NT2/D1 (cell line): ENCODE data around the gene TMEM183A.
"Not testable (repeated sequence)": the region's sequence is repeated elsewhere in the genome, so short reads cannot be mapped to it uniquely, and the experiment has no call there.

ENCODE experiments used
- DNase-seq: peaks from one replicate; pipeline ENCODE4 v3.0.0-alpha.2; 2011; ENCODE audit warnings: low read depth, low spot score
- H3K27me3 ChIP-seq: 2 replicates; pipeline ENCODE4 v1.6.0; 2011; ENCODE audit warnings: mild to moderate bottlenecking; ENCODE audit not compliant: insufficient read length, insufficient read depth
- H3K36me3 ChIP-seq: 2 replicates; pipeline ENCODE4 v1.6.1; 2011; ENCODE audit warnings: mild to moderate bottlenecking, low read length, mixed read lengths; ENCODE audit not compliant: insufficient read depth, insufficient read length
- H3K4me1 ChIP-seq: 2 replicates; pipeline ENCODE4 v1.5.1; 2011; ENCODE audit not compliant: insufficient read depth, insufficient read length
- H3K4me3 ChIP-seq: 2 replicates; pipeline ENCODE4 v1.5.1; 2011; ENCODE audit warnings: low read depth; ENCODE audit not compliant: insufficient read length
- H3K9ac ChIP-seq: 2 replicates; pipeline ENCODE4 v1.6.0; 2011; ENCODE audit warnings: low read depth; ENCODE audit not compliant: insufficient read length
- H3K9me3 ChIP-seq: 2 replicates; pipeline ENCODE4 v1.5.1; 2011; ENCODE audit warnings: mild to moderate bottlenecking, low read length; ENCODE audit not compliant: insufficient read depth
- SUZ12 ChIP-seq: IDR thresholded peaks from 2 replicates; pipeline ENCODE4 v1.6.1; 2011; ENCODE audit not compliant: insufficient read length, insufficient read depth; ENCODE audit errors: extremely low read depth
- YY1 ChIP-seq: IDR thresholded peaks from 2 replicates; pipeline ENCODE4 v1.6.1; 2011; ENCODE audit not compliant: insufficient read length, insufficient read depth
- ZNF274 ChIP-seq: IDR thresholded peaks from 2 replicates; pipeline ENCODE4 v1.6.1; 2011; ENCODE audit warnings: mild to moderate bottlenecking, low read depth, low read length

The TMEM183A gene

DNA sequence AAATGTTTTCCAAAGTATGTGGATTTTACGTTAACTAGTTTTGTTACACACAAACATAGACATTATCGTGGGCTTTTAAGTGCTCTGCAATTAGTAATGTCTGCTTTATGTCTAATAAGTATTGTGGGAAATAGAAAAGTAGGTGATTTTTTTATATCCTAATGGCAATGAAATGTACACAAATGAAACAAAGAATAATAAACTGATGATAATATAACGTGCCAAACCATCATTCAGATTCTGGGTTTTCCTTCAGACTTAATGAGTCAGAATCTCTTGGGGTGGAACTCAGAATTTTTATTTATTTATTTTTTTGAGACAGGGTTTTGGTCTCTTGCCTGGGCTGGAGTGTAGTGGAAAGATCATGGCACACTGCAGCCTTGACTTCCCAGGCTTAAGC, 2.0 kb downstream of the TMEM183A start:
- Histone ChIP-seq H3K4me1 (peaks cover 4% of the 10 kb centered on the region), H3K9ac (no peak overlapping the region), H3K27me3 (no peaks in the 10 kb centered on the region), H3K4me3 (no peak overlapping the region), H3K9me3 (no peaks in the 10 kb centered on the region), H3K36me3 (peaks cover 57% of the 10 kb centered on the region)
- DNase-seq: no peak
- no peak for TF ChIP-seq ZNF274

DNA sequence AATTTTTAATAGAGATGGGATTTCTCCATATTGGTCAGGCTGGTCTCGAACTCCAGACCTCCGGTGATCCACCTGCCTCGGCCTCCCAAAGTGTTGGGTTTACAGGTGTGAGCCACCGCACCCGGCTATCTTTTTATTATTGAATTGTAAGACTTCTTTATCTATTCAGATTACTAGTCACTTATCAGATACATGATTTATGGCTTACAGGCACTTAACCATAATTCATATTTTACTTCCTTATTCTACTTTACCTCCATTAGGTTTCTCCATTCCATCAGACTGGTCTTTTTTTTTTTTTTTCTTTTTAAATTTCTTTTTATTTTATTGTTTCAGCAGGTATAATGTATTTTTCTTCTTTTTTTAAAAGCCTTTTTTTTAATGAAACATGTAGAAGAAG, 4.4 kb downstream of the TMEM183A start:
- Histone ChIP-seq H3K9me3 (no peaks in the 10 kb centered on the region), H3K4me3 (no peak overlapping the region), H3K4me1 (no peaks in the 10 kb centered on the region), H3K9ac (no peak overlapping the region), H3K27me3 (no peaks in the 10 kb centered on the region), H3K36me3 (peaks cover 81% of the 10 kb centered on the region)
- no peak for DNase-seq
- no peak for TF ChIP-seq ZNF274
- TF ChIP-seq YY1: no peak
- no peak for TF ChIP-seq SUZ12

DNA sequence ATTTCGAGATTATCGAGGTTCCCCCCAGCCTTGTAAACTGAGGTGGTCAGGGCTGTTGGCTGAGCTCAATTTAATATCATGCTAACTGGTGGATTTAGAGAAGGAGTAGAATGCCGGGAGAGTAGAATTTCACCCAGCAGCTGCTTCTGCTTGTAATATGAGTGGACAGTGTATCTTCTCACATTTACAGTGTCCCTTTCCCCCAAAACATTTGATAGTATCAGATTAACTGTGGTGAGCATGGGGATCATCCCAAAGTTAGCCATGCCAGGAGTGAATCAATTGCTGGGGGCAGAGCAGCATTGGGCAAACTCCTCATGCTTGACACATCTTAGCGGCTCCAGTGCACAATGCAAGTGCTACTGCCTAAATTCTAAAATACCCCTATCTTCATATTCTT, 9.9 kb downstream of the TMEM183A start:
- no peak for DNase-seq
- Histone ChIP-seq H3K4me3 (no peak overlapping the region), H3K27me3 (no peaks in the 10 kb centered on the region), H3K9ac (no peak overlapping the region), H3K4me1 (no peaks in the 10 kb centered on the region), H3K36me3 (peaks cover 98% of the 10 kb centered on the region), H3K9me3 (no peaks in the 10 kb centered on the region)
- no peak for TF ChIP-seq SUZ12

- DNase-seq: no peak
- peaks cover 97% of the 10 kb centered on the region for H3K36me3 ChIP-seq
- H3K27me3 ChIP-seq: no peaks in the 10 kb centered on the region
- no peak overlapping the region for H3K4me3 ChIP-seq
- no peak overlapping the region for H3K9ac ChIP-seq
- no peaks in the 10 kb centered on the region for H3K4me1 ChIP-seq
- no peaks in the 10 kb centered on the region for H3K9me3 ChIP-seq
- no peak for TF ChIP-seq YY1
Observed at GRCh38 chr1:203017692-203018091, 10.5 kb downstream of the TMEM183A start.

- H3K9ac ChIP-seq, H3K4me3 ChIP-seq, H3K9me3 ChIP-seq, H3K4me1 ChIP-seq, DNase-seq: not testable (repeated sequence)
- Histone ChIP-seq H3K36me3 (peaks cover 65% of the 10 kb centered on the region), H3K27me3 (peaks cover 15% of the 10 kb centered on the region)
Observed at GRCh38 chr1:203022855-203023254, 15.7 kb downstream of the TMEM183A start.

GRCh38 chr1:203025686-203026030, 18.5 kb downstream of the TMEM183A start:
- no peak overlapping the region for H3K4me3 ChIP-seq
- TF ChIP-seq YY1 (no peak), ZNF274 (no peak), SUZ12 (no peak)
- H3K9me3 ChIP-seq: no peaks in the 10 kb centered on the region
- H3K9ac ChIP-seq: no peak overlapping the region
- peaks cover 38% of the 10 kb centered on the region for H3K36me3 ChIP-seq
- H3K4me1 ChIP-seq: peaks cover 10% of the 10 kb centered on the region
- no peak for DNase-seq
- peaks cover 28% of the 10 kb centered on the region for H3K27me3 ChIP-seq

- H3K36me3 ChIP-seq: peaks cover 33% of the 10 kb centered on the region
- TF ChIP-seq YY1 (peak; percentile 85), ZNF274 (no peak)
- peaks cover 10% of the 10 kb centered on the region for H3K4me1 ChIP-seq
- H3K27me3 ChIP-seq: peaks cover 28% of the 10 kb centered on the region
- H3K9ac ChIP-seq: peak within 1 kb of the TSS; percentile 83
- H3K4me3 ChIP-seq: peak within 1 kb of the TSS; percentile 73
- H3K9me3 ChIP-seq: no peaks in the 10 kb centered on the region
- DNase-seq: peak; percentile 89
Observed at GRCh38 chr1:203026031-203026665, 19.0 kb downstream of the TMEM183A start, which contains the start of gene PPFIA4. Gene PPFIA4, plus strand, starts transcription at chr1:203026491. Its CDS starts 12,518 bp downstream, at chr1:203039009.
